K562 (cell line): ENCODE results near the gene ITPR2. TPM values are rescaled to one million over a fixed set of nuclear protein-coding genes. Genes with fewer than 3 reads are reported as not detected.

Experiments
- CCAR2 ChIP-seq: fragments of 200-400 bp; formaldehyde crosslinking; IDR thresholded peaks from 2 replicates; pipeline ENCODE4 v1.6.1; 2017; ENCODE audit warnings: mild to moderate bottlenecking, low read depth, low read length
- EP300 ChIP-seq: IDR thresholded peaks from 2 replicates; pipeline ENCODE4 v1.6.1; 2012; ENCODE audit warnings: low read length, improper control_type of control experiment
- HEY1 ChIP-seq: fragments of 250-450 bp; sonication (Bioruptor Pico); IDR thresholded peaks from 2 replicates; pipeline ENCODE4 v1.5.0; 2020; ENCODE audit warnings: mild to moderate bottlenecking, moderate library complexity, borderline replicate concordance
- KDM4B ChIP-seq, 2 experiments: fragments of 450-650 bp in 1 of 2; sonication (generic) in 1 of 2; IDR thresholded peaks; 2 replicates each; pipeline ENCODE4 v1.6.1; 2016 to 2017; ENCODE audit warnings: borderline replicate concordance in 2 of 2, antibody characterized with exemption in 1 of 2, low read depth in 1 of 2, mild to moderate bottlenecking in 1 of 2
- RAD51 ChIP-seq: fragments of 450-650 bp; IDR thresholded peaks from 2 replicates; pipeline ENCODE4 v1.7.1; 2016; ENCODE audit warnings: low read depth, mild to moderate bottlenecking, borderline replicate concordance
- SAP30 ChIP-seq: fragments of 200-600 bp; sonication (generic); IDR thresholded peaks from 2 replicates; pipeline ENCODE4 v1.6.1; 2012; ENCODE audit warnings: borderline replicate concordance, low read depth, mild to moderate bottlenecking, moderate library complexity, low read length, control low read depth, inconsistent platforms; ENCODE audit not compliant: insufficient read depth, poor library complexity, severe bottlenecking
- SETDB1 ChIP-seq: IDR thresholded peaks from one replicate; pipeline ENCODE4 v1.6.1; 2012; ENCODE audit warnings: low read length, control low read depth, inconsistent platforms
- SREBF2 ChIP-seq: sonication (generic); formaldehyde crosslinking; IDR thresholded peaks from 2 replicates; pipeline ENCODE4 v1.4.0; 2020; ENCODE audit warnings: mild to moderate bottlenecking, missing genetic modification reagents
- STAG1 ChIP-seq: sonication (generic); formaldehyde crosslinking; IDR thresholded peaks from 2 replicates; pipeline ENCODE4 v1.5.0; 2020; ENCODE audit warnings: missing genetic modification reagents, borderline replicate concordance
- STAT5B ChIP-seq: fragments of 250-450 bp; sonication (Bioruptor Pico); IDR thresholded peaks from 2 replicates; pipeline ENCODE4 v1.8.0; 2021; ENCODE audit warnings: mild to moderate bottlenecking, inconsistent platforms
- TAL1 ChIP-seq: fragments of 450-650 bp; IDR thresholded peaks from 2 replicates; pipeline ENCODE4 v1.6.1; 2016; ENCODE audit warnings: mild to moderate bottlenecking
- ZNF23 ChIP-seq: fragments of 250-450 bp; sonication (Bioruptor Pico); IDR thresholded peaks from 2 replicates; pipeline ENCODE4 v1.4.0; 2020; ENCODE audit warnings: mild to moderate bottlenecking
- ZNF57 ChIP-seq: fragments of 450-650 bp; formaldehyde crosslinking; IDR thresholded peaks from 2 replicates; pipeline ENCODE4 v1.4.0; 2020; ENCODE audit warnings: mild to moderate bottlenecking, moderate library complexity
- ZZZ3 ChIP-seq: fragments of 450-650 bp; IDR thresholded peaks from 2 replicates; pipeline ENCODE4 v1.6.1; 2016; ENCODE audit warnings: antibody characterized with exemption, mild to moderate bottlenecking, moderate library complexity
- polyA plus RNA-seq, 8 experiments: library from polyadenylated mRNA; depleted of rRNA in 4 of 8; stranded (reverse) in 5 of 8; unstranded in 3 of 8; fragments of >200 nt; fragmentation: Nextera tagmentation in 2 of 8; fragmentation: Illumina TruSeq in 1 of 8; extraction: Ambion mirVana in 2 of 8; extraction: Trizol in 1 of 8; gene quantifications; 2 replicates each; pipeline versions ENCODE4 v1.2.1 to v1.2.3, GENCODE V29; 2011 to 2014; ENCODE audit warnings: inconsistent platforms in 1 of 8, missing spikeins in 1 of 8
- total RNA-seq, 7 experiments: library from RNA; depleted of rRNA in 6 of 7; stranded (reverse); fragments of >200 nt in 6 of 7; fragmentation: Illumina TruSeq in 2 of 7; extraction: Trizol in 2 of 7; gene quantifications; 2 replicates each; pipeline versions ENCODE4 v1.2.1 to v1.2.3, GENCODE V29; 2011 to 2021; ENCODE audit warnings: low replicate concordance in 1 of 7
- TF ChIP-seq, protein P1 (sequence below): fragments of 250-450 bp; sonication (Bioruptor Pico); IDR thresholded peaks from 2 replicates; pipeline ENCODE4 v1.8.0; 2022; ENCODE audit warnings: moderate library complexity, mild to moderate bottlenecking, inconsistent platforms
- TF ChIP-seq, protein P2 (sequence below): fragments of 250-450 bp; sonication (Bioruptor Pico); IDR thresholded peaks from 2 replicates; pipeline ENCODE4 v1.8.0; 2021; ENCODE audit warnings: moderate library complexity, mild to moderate bottlenecking, inconsistent platforms
- TF ChIP-seq, protein P3 (sequence below): fragments of 250-450 bp; sonication (Bioruptor Pico); IDR thresholded peaks from 2 replicates; pipeline ENCODE4 v1.4.0; 2020; ENCODE audit warnings: mild to moderate bottlenecking, moderate library complexity, borderline replicate concordance
- TF ChIP-seq, protein P4 (sequence below): IDR thresholded peaks from 3 replicates; pipeline ENCODE4 v1.6.1; 2011; ENCODE audit warnings: borderline replicate concordance, mild to moderate bottlenecking, moderate library complexity; ENCODE audit not compliant: insufficient read length; ENCODE audit errors: extremely low read depth
- TF ChIP-seq, protein P5 (sequence below), 3 experiments: fragments of 200-800 bp in 1 of 3; sonication (Bioruptor generic) in 1 of 3; sonication (generic) in 1 of 3; formaldehyde crosslinking in 1 of 3; IDR thresholded peaks; 2 replicates each; pipeline versions ENCODE4 v1.6.1 to v1.8.0; 2016 to 2022; ENCODE audit warnings: mild to moderate bottlenecking in 2 of 3, missing compliant biosample characterization in 2 of 3, missing genetic modification characterization in 2 of 3, missing genetic modification reagents in 1 of 3

The ITPR2 gene
- total and polyA plus RNA-seq, 9 of the 15 experiments (the other 6 are each of a cell fraction or from before 2014, with no cell fraction given), result 0.21 to 3.3 (median 0.95) TPM

DNA sequence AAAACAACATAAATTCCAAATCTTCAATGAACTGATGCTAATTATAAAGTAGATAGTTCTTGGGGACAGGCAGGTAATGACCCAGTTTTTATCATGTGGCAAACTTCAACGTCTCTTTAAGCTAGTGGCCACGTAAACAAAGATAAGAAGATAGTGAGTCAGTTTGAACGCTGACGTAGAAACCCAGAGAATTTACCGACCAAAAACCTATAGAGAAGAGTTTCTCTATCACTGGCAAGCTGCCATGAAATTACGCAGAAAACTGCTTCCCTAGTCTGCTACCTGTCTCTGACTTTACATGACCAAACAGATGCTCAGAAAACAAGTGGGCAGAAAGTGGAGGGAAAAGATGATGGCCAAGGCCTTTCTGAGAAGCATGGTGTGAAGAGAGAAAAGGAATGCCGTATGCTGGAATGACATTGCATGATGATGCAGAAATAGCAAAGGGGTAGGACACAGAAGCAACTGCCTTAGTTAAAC, 136.3 kb downstream of the ITPR2 start (continued):
- TF ChIP-seq TAL1 (0 out of 2 replicates have a peak, but pooled peaks have one; percentile 8), STAG1 (CRISPR knock-in tag) (no peak), RAD51 (no peak), ZNF23 (CRISPR knock-in tag) (no peak), EP300 (peak; percentile 78), HEY1 (CRISPR knock-in tag) (no peak), ZNF57 (CRISPR knock-in tag) (no peak), SREBF2 (no peak), ZZZ3 (no peak), CCAR2 (no peak), STAT5B (CRISPR knock-in tag) (no peak), KDM4B (IDR thresholded peaks at IDR 0.05; ENCODE audit: borderline replicate concordance in 2 of 2, low read depth in 1 of 2) (no peak), SETDB1 (no peak), SAP30 (no peak)
- TF ChIP-seq, protein P1, sequence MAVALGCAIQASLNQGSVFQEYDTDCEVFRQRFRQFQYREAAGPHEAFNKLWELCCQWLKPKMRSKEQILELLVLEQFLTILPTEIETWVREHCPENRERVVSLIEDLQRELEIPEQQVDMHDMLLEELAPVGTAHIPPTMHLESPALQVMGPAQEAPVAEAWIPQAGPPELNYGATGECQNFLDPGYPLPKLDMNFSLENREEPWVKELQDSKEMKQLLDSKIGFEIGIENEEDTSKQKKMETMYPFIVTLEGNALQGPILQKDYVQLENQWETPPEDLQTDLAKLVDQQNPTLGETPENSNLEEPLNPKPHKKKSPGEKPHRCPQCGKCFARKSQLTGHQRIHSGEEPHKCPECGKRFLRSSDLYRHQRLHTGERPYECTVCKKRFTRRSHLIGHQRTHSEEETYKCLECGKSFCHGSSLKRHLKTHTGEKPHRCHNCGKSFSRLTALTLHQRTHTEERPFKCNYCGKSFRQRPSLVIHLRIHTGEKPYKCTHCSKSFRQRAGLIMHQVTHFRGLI, result no peak
- TF ChIP-seq, protein P2, sequence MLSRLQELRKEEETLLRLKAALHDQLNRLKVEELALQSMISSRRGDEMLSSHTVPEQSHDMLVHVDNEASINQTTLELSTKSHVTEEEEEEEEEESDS (CRISPR knock-in tag), result no peak
- TF ChIP-seq, protein P3, sequence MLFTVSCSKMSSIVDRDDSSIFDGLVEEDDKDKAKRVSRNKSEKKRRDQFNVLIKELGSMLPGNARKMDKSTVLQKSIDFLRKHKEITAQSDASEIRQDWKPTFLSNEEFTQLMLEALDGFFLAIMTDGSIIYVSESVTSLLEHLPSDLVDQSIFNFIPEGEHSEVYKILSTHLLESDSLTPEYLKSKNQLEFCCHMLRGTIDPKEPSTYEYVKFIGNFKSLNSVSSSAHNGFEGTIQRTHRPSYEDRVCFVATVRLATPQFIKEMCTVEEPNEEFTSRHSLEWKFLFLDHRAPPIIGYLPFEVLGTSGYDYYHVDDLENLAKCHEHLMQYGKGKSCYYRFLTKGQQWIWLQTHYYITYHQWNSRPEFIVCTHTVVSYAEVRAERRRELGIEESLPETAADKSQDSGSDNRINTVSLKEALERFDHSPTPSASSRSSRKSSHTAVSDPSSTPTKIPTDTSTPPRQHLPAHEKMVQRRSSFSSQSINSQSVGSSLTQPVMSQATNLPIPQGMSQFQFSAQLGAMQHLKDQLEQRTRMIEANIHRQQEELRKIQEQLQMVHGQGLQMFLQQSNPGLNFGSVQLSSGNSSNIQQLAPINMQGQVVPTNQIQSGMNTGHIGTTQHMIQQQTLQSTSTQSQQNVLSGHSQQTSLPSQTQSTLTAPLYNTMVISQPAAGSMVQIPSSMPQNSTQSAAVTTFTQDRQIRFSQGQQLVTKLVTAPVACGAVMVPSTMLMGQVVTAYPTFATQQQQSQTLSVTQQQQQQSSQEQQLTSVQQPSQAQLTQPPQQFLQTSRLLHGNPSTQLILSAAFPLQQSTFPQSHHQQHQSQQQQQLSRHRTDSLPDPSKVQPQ (CRISPR knock-in tag), result no peak
- TF ChIP-seq, protein P4, sequence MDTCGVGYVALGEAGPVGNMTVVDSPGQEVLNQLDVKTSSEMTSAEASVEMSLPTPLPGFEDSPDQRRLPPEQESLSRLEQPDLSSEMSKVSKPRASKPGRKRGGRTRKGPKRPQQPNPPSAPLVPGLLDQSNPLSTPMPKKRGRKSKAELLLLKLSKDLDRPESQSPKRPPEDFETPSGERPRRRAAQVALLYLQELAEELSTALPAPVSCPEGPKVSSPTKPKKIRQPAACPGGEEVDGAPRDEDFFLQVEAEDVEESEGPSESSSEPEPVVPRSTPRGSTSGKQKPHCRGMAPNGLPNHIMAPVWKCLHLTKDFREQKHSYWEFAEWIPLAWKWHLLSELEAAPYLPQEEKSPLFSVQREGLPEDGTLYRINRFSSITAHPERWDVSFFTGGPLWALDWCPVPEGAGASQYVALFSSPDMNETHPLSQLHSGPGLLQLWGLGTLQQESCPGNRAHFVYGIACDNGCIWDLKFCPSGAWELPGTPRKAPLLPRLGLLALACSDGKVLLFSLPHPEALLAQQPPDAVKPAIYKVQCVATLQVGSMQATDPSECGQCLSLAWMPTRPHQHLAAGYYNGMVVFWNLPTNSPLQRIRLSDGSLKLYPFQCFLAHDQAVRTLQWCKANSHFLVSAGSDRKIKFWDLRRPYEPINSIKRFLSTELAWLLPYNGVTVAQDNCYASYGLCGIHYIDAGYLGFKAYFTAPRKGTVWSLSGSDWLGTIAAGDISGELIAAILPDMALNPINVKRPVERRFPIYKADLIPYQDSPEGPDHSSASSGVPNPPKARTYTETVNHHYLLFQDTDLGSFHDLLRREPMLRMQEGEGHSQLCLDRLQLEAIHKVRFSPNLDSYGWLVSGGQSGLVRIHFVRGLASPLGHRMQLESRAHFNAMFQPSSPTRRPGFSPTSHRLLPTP, result no peak
- TF ChIP-seq, protein P5, sequence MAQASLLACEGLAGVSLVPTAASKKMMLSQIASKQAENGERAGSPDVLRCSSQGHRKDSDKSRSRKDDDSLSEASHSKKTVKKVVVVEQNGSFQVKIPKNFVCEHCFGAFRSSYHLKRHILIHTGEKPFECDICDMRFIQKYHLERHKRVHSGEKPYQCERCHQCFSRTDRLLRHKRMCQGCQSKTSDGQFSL (CRISPR knock-in tag; IDR thresholded peaks at IDR 0.05), result no peak
- TF ChIP-seq, protein P5 (tag; IDR thresholded peaks at IDR 0.05), result no peak; a peak in 1 of 4 replicates
